Measurements from ENCODE around the gene CTXN3.

Gene CTXN3

GRCh38 chr5:127700237-127700766 is 51.4 kb downstream of the CTXN3 start:
- no peak for DNase-seq

- no peak for DNase-seq
Measured at GRCh38 chr5:127702434-127702833, 53.6 kb downstream of the CTXN3 start.

GRCh38 chr5:127702926-127703561 is 54.2 kb downstream of the CTXN3 start, which contains the start of gene CCDC192:
Gene CCDC192, plus strand, starts transcription at chr5:127703391. Its CDS starts 55 bp downstream, at chr5:127703446.
- DNase-seq = no peak

- DNase-seq = no peak
Measured at GRCh38 chr5:127705120-127705892, 56.4 kb downstream of the CTXN3 start.

GRCh38 chr5:127706691-127707090 is 57.8 kb downstream of the CTXN3 start:
- no peak for DNase-seq

DNA sequence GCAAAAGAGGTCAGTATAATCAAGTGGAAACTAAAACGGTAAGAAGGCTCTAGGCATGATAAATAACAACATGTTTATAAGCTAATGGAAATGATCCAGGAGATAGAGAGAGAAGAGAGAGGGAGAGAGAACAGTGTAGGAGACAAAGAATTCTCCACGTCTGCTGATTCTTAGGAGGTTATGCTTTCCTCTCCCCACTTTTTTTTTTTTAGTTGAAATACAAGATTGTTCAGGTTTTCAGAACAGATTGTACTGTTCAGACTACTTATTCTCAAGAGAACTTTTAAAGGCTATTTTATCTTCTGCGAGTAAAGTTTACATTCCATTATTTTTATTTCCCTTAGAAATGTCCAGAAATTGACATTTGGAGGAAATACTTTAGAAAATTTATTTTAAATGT is 58.3 kb downstream of the CTXN3 start:
- no peak for DNase-seq

All from NK-92 treated with Interleukin-12 subunit alpha and Interleukin-12 subunit beta, amount 100 ng/mL, for 24 hours (cell line).